DMS53 (cell line): Measurements from ENCODE around the gene GLI3.
A peak's percentile ranks its signal among the peaks of the same experiment; 100 is the strongest.

Experiments
- DNase-seq: peaks from one replicate; lab custom pipeline; 2025; lab: John Stamatoyannopoulos, UW

GLI3 gene

DNA sequence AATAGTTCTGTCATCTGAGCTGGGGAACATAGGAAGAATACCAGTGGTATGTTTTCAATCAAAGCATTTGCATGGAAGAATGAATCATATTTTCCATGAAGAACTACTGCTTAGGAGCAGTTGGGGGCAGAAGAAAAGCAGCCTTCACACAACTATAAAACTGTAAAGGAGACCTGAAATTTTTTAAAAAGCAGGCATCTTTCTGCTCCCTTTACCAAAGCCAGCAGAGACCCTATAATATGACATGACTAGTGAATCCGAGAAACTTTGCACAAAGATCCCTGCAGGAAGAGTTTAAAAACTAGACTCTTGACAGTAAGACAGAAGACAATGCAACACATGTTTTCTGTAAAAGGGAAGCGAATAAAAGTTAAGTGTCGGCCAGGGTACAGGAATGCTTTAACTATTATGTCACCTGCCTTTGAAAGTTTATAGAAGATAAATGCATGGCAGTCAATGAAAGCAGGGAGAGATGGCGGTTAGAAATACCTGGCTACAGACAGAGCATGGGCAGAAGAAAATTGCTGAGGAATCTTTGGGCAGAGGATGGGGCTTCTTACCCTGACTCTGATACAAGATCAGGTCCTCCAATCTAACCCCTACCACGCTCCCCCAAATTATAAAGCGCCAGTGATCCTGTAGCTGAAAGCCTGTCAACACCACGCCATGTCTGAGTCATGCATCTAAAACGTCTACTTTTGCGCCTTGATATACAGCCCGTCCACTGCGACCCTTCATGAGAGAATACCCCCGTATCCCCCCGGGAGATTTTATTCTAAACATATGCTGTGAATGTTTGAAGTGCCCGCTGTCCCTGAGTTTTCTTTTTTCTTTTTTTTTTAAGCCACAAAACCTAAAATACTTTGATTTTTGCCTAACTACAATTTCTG is 93.1 kb downstream of the GLI3 start:
- no peak for DNase-seq

DNA sequence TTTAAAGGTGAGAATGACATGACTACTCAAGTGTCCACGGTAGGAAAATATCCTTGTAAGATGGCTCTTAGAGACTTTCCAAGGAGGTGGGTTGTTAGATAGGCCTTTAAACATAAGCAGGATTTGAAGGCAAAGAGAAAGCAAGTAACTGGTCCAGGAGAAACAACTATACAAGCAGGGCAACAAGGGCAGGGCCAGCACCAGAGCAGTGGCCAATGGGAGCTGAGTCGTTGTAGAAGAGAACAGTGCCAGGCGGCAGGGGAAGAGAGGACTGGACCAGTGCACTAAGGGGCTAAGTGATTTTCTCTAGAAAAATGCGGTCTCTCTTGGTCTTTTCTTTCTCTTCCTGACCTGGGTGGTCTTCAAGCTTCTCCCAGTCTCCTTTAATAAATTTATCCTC is 94.9 kb downstream of the GLI3 start:
- no peak for DNase-seq

DNA sequence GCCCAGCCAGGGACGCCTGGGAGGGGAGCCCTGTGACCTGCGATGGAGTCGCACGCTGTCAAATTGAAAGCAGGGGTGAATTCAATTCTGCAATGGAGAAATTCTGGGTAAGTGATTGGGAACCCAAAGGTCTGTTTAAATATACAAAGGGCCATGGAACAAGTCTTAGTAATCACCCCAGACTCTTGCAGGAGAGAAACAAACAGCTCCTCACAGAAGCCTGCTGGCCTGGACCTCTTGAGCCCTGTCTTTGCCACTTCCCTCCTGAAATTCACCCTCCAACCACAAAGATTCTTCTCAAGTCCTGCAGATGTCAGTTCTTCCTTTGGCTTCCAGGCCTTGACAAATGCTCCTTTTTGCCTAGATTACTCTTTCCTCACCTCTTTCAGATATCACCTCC is 97.3 kb downstream of the GLI3 start:
- DNase-seq: no peak

DNA sequence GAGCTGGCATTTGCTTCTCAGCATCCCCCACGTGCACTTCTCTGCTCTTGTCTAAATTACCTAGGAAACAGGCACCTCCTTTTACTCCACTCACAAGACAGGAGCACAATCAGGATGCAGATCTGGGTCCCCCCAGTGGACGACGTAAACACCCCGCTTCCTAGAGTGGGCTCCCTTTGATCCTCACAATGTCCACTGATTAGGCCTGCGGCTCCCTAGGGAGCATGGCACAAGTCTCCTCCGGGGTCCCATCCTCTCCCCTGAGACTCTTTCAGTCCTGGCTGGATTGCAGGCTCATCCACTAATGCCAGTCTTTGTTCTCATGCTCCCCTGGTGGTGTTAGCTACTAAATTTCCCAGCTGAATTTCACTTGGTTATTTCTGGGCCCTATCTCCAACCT is 98.3 kb downstream of the GLI3 start:
- no peak for DNase-seq

DNA sequence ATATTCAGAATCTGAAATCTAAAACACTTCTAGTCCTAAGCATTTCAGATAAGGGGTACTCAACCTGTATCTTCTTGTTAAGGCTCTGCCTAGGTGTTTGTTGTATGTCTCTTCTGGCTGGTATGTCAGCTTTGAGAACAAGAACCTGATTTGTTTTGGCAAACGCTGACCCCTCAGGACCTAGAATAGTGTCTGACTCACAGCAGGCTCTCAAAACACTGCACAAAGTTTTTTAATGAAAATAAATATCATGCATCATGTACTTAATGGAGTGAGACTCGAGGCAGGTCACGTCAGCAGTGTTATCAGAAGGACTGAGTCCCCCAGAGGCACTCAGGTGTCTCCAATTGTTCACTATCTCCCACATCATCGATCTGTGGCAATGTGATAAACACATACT is 99.1 kb downstream of the GLI3 start:
- no peak for DNase-seq

DNA sequence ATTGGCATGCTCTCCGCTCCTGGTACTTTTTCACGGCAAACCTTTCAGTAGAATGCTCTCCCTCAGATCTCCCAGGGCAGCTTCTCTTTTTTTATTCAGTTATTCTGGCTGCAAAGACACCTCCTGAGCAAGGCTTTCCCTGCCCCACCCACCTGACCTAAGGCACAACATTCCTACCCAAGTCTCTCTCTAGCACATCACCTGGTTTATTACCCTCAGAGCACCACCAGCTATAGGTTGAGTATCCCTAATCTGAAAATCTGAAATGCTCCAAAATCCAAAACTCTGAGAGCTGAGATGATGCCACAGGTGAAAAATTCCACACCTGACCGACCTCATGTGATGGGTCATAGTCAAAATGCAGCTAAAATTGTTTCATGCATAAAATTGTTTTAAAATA is 99.6 kb downstream of the GLI3 start:
- no peak for DNase-seq

DNA sequence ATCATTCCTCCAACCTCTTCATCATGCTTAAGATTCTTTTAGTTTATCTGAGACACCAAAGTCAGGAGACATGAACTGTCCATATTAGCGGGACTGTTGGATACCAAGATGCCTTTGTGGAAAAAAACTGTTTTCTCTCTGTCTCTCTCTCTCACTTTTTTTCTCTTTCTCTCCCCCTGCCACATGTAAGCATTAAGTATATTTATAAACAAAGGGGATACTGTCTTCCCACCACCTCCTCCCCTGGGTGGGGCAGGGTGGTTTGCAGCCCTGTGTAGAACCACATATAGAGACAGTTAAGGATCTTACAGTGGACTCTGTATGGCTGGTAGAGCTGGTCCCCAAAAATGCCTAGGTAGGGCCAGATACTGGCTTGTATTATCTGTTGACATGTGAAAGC is 101.3 kb downstream of the GLI3 start:
- DNase-seq: no peak

DNA sequence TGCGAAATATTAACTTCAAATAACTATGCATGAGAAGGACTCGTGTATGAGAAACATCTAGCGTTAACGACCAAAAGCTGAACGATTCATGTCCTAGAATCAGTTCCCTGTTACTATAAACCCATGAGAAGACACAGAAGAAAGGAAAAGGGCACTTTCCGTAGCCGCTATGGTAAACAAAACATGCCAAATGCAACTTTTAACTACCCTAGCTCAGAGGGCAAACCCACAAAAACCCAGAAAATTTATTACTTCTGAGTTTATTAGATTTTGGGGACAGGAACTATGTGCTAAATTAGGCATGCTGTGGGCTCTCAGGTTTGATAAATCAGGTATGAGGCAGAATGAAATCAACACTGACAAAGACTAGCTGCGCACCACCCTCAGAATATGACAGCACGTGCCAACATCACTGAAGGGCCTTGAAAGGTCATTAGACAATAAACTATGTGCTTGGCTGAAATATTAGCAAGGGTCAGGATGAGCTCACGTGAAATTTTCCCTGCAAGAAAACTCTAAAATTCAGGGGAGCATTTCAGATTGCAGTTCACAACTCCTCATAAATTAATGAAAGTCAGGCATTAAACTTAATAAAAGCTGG is 102.6 kb downstream of the GLI3 start:
- DNase-seq: no peak

DNA sequence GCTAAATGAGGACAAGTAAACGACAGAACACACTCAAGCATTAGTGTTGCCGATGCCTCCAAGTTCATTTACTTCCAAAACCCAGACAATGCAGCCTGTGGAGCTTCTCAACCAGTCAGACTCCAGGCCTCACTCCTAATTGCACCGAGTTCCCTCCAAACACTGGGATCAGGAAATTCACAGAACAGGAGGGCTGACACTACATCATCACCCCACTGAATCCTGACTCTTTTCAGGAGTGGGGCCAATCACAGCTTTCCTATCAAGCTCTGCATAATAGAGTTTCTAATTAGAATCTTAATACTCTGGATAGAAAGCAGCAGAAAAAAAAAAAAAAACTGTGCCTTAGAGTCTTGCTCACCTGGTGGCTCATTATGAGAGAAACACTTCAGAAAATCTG is 103.7 kb downstream of the GLI3 start:
- DNase-seq: no peak

DNA sequence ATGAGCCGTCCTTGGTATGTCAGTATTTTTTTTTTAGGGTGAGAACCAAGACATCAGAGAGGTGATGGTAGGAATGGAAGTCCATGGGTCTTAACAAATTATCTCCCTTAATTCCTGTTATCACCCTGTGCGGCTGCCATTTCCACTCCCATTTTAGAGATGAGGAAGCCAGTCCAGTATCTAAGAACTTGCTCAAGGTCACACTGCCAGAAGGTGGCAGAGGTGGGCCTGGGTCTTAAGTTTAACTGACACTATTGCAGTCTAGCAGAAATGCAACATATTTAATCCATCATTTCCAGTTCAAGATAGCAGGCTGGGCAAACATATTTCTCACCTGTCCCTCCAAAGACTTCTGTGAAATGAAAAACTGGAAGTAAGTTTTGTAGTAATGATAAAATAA is 108.3 kb downstream of the GLI3 start:
- peak; percentile 33 for DNase-seq

DNA sequence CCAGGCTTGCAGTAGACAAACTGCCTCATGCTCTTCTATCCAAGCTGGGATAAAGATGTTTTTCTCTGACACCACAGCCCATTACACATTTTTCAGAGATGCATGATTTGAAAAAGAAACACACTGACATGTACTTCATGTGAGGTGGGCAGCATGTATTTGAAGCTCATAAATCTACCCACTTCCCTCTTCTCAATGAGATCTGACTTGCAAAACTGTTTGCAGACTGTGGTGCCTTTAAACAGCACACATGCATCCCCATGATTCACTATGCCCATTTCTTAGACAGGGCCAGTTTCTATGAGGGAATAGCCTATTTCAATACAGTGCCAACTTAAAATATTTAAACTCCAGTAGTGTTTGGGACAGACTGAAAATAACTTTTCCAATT is 109.8 kb downstream of the GLI3 start:
- no peak for DNase-seq

DNA sequence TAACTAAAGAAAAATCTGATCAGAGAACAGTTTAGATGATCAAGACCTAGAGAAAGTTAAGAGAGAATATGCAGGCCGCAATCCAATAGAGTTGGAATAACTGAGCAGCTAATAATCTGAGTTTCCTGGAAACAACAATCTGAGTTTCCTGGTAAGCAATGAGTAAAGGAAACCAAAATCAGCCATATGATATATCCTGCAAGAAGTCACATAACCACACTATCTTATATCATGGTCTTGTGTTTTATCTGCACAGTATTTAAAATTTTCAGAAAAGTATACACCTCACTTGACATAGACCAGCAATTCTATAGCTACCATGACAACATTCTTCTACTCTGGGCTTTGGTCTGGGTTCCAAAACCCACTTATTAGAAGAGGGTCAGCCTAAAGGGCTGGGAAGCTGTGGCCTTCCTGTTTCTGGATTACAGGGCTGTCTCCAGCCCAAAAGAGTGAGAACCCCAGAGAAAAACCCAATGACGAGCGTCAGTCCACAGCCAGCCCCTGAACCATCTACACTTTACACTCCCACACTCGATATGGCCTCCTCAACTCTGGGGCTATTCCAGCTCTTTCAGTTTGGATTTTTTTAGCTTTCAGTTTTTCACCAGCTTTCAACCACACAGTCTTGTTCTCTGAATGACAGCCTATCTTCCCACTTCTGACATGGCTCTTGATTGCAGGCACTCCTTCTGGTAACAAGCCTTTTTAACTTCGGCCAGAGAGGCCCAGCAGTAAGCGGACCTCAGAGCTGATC is 110.4 kb downstream of the GLI3 start:
- DNase-seq: no peak

DNA sequence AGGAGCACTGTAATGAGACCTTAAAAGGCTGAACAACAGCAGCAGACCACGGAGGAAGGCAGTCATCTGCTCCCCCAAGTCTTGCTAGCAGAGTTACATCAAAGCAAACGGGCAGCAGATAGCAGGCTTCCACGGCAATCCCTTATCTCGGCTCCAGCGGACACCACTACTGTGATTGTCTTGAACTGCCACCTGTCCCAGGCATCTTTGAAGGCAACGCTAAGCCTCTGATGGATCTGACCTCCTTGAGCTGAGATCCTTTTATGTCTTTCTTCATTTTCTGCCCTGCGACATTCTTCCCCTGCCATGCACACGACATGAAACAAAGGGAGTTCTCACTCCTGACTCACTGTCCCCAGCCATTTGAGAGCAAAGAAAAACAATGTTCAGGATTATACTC is 111.7 kb downstream of the GLI3 start:
- no peak for DNase-seq

DNA sequence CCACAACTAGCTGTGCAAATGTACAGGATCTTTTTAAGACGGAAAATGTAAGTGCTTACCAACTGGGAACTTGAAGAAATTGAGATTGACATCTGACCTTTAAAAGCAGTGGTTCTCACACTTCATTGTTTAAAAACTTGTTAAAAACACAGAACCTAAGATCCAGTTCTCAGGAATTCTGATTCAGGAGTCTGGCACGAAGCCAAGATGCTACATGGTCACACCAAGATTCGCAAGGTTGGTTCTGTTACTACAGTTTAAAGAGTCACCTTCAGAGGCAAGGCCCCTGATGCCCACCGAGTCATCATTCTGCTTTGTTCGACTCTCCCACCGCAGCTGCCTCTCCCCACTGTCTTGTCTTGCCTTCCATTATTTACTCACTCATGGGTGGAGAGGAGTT is 113.3 kb downstream of the GLI3 start:
- DNase-seq: peak; percentile 7

DNA sequence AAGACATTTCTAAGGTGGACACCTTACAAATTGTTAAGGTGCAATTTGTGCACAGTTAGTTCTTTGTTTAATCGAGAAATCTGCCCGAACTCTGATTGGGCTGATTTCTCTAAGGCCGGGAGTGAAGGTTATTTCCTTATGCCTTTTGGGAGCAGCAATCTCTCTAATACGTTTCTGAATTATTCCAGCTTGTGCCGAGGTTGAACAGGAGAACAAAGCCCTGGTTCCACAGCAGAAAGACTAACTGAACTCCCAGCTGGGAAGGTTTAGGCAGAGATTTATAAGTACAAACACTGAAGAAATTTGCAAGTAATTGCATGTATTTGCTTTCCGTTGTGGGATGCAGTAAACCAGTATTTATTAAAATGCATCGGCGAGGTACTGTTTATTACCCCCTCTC is 116.8 kb downstream of the GLI3 start:
- no peak for DNase-seq

DNA sequence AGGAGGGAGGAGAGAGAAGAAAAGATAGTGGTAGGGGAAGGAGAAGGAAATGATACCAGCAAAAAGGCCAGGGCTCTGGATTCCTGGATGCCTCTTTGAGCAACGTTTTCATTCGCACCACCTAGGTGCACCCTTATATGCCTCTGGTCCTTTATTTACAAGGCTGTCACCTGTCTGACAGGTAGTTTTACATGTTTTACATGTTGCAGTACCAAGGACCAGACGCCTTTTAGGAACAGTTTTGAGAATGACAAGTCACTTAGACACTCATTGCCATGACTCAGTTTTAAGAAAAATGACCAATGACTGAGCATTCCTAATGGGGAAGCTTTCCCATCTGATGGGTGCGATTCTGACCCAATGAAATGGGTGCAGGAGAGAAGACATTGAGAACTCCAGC is 119.8 kb downstream of the GLI3 start:
- no peak for DNase-seq

DNA sequence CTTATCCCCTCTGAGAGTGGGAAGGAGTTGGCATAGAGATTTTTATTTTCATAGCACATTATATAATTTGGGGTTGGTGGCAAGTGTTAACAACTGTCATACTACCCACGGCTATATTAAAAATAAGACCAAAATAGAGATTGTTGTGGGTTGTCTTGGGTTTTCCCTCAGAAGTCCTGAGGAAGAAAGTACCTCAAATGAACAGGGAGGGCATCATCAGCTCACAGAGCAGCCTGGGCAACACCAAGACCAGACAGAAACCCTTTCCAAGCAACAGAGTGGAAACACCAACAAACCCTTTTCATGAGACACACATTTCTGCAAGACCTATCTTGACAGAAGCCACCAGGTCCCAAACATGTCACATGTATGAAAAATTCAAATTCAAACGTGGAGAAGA is 121.2 kb downstream of the GLI3 start:
- DNase-seq: no peak

DNA sequence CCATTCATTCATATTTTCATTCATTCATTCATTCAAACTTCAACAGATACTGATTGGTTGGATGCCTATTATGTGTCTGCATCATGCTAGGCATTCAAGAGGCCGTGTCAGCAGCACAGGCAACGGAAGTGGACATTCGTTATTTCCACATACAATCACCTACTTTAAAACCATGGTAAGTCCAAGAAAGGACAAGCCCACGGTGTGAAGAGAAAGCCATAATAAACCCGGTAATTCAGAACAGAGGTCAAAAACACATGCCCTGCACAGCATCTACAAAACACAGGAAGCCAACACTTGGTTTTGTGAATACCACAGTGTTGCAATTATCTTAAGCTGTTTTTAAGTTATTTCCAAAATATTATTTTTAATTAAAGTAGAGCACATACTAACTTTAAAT is 126.7 kb downstream of the GLI3 start:
- no peak for DNase-seq

DNA sequence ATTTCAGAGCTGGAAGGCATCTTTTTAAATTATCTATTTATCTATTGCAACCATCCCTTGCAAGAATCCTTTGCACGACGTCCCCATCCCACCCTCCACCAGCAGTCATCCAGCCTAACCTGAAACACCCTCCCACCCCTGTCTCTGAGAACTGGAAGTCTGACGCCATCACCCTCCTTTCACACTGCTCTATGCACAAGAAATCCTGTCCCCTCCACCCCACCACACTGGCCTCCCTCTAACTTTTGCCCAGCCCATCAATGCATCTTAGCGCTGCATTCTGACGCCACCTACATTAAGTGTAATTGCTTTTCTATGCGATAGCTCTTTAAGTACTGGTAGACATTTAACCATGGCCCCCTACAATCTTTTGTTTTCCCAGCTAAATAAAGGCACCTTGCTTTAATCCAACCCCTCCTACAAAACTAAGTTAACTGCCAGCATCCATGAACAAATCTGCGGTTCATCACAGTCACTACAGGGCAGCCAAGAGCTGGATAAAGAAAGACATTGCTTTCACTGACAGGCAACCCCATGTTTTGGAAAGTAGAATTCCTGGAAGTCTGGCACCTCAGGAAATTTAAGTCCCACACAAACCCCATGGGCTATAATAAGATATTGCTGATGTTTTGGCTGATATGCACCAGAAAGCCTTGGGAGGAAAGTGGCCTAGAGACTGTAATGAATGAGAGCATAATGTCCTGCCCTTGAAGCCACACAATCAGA is 128.0 kb downstream of the GLI3 start:
- DNase-seq: no peak

DNA sequence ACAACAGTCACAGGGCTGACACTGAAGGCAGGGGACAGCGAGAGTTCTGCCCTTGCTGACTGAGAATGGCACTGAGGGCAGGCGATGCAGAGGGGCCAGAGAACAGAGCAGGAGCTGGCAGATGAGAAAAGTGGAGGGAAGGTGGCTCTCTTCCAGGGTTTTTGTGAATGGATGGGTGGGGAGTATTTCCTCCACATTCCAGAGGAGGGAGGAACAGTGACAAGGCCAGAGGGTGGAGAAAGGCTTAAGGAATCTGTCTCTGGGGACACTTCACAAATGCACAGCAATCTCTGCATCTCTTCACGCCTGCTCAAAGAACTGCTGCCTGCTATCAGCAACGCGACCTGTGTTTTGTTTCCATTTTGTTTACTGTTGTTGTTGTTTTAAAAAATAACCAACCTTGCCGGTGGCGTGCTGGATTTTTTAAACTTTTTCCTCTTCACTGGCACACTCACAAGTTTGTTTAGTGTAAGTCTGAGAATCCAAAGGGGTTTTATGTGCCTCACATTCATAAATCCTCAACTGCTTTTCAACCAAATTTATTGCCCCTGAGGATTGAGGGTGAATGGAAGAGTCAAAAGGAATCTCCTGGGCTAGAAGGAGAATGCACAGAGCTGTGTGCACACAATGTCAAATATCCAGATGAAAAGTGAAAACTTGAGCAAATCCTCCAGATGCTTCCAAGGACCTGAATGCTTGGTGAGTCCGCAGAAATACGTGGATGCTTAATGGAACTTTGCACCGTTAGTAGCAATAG is 129.3 kb downstream of the GLI3 start:
- DNase-seq: no peak

DNA sequence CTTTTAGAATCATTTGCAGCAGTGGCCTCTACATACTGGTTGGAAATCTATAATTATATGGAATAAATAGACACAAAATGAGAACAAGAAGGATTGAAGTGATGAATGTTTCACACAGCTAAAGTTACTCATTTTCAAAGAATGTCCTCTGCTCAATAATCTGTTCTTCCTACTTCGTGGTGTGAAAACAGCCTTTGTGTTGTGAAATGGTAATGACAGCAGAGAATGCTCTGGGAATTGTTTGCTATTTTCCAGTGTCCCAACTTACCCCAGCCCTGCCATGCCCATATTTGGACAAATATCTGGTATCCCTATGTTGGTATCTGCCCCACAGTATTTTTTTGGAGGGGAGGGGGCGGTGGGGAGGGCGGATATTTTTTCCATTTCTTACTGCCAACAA is 130.4 kb downstream of the GLI3 start:
- DNase-seq: no peak
